Measurements from ENCODE around the gene NHSL2. TPM values are rescaled to one million over a fixed set of nuclear protein-coding genes. Genes with fewer than 3 reads are reported as not detected.
A peak's percentile ranks its signal among the peaks of the same experiment; 100 is the strongest.

Gene NHSL2
- total RNA-seq, 2 donors from 2014 or later, result 6.9 to 11.2 TPM

GRCh38 chrX:72100051-72100755 lies 189.6 kb downstream of the NHSL2 start:
- Mint-ChIP-seq H3K36me3 (ENCODE audit: low read depth) (no peaks in the 10 kb centered on the region), H3K4me3 (no peak overlapping the region), H3K9me3 (peaks cover 62% of the 10 kb centered on the region), H3K4me1 (peaks cover 25% of the 10 kb centered on the region), H3K27ac (no peak overlapping the region), H3K27me3 (ENCODE audit: insufficient read depth) (no peaks in the 10 kb centered on the region)
- Histone ChIP-seq H3K27ac (ENCODE audit: low read depth, low read length) (no peak overlapping the region), H3K36me3 (ENCODE audit: control insufficient read depth, insufficient read depth, low read length) (no peaks in the 10 kb centered on the region), H3K9ac (ENCODE audit: extremely low read depth, low read length, poor library complexity, severe bottlenecking) (no peak overlapping the region), H3K9me3 (ENCODE audit: control insufficient read depth, low read length) (no peaks in the 10 kb centered on the region), H3K27me3 (ENCODE audit: control insufficient read depth, insufficient read depth, low read length, poor library complexity, severe bottlenecking) (no peaks in the 10 kb centered on the region), H3K4me1 (ENCODE audit: control insufficient read depth, insufficient read depth, low read length) (no peaks in the 10 kb centered on the region), H3K4me3 (ENCODE audit: low read length) (no peak overlapping the region)
- TF ChIP-seq CTCF (conservative IDR thresholded peaks at IDR 0.05), result no peak
- WGBS, 2 experiments (ENCODE audit: insufficient coverage in 1 of 2, insufficient read length in 1 of 2), result 89 to 93% methylated on average over 7 to 13 of the region's 13 CpGs
- DNase-seq, result no peak

GRCh38 chrX:72100824-72101351 lies 190.2 kb downstream of the NHSL2 start:
- no peaks in the 10 kb centered on the region for H3K27me3 ChIP-seq (ENCODE audit: control insufficient read depth, insufficient read depth, low read length, poor library complexity, severe bottlenecking)
- H3K27me3 Mint-ChIP-seq (ENCODE audit: insufficient read depth), result no peaks in the 10 kb centered on the region
- no peaks in the 10 kb centered on the region for H3K9me3 ChIP-seq (ENCODE audit: control insufficient read depth, low read length)
- peaks cover 25% of the 10 kb centered on the region for H3K4me1 Mint-ChIP-seq
- no peaks in the 10 kb centered on the region for H3K36me3 Mint-ChIP-seq (ENCODE audit: low read depth)
- WGBS, 2 experiments (ENCODE audit: insufficient coverage in 1 of 2, insufficient read length in 1 of 2), result 92% methylated on average over 9 of the region's 9 CpGs; no CpG with 5 or more reads in 1 of the 2 experiments
- no peak overlapping the region for H3K4me3 Mint-ChIP-seq
- no peak overlapping the region for H3K9ac ChIP-seq (ENCODE audit: extremely low read depth, low read length, poor library complexity, severe bottlenecking)
- H3K4me3 ChIP-seq (ENCODE audit: low read length), result no peak overlapping the region
- H3K27ac Mint-ChIP-seq, result peak overlapping the region; percentile 39
- TF ChIP-seq CTCF (conservative IDR thresholded peaks at IDR 0.05), result no peak
- H3K27ac ChIP-seq (ENCODE audit: low read depth, low read length), result no peak overlapping the region
- peaks cover 65% of the 10 kb centered on the region for H3K9me3 Mint-ChIP-seq
- no peak for DNase-seq
- H3K4me1 ChIP-seq (ENCODE audit: control insufficient read depth, insufficient read depth, low read length), result no peaks in the 10 kb centered on the region
- no peaks in the 10 kb centered on the region for H3K36me3 ChIP-seq (ENCODE audit: control insufficient read depth, insufficient read depth, low read length)

GRCh38 chrX:72101597-72102037 lies 191.0 kb downstream of the NHSL2 start:
- H3K4me1 ChIP-seq (ENCODE audit: control insufficient read depth, insufficient read depth, low read length), result no peaks in the 10 kb centered on the region
- H3K27ac ChIP-seq (ENCODE audit: low read depth, low read length), result no peak overlapping the region
- Mint-ChIP-seq H3K4me3 (no peak overlapping the region), H3K27me3 (ENCODE audit: insufficient read depth) (no peaks in the 10 kb centered on the region), H3K9me3 (peaks cover 67% of the 10 kb centered on the region), H3K36me3 (ENCODE audit: low read depth) (no peaks in the 10 kb centered on the region), H3K27ac (peak overlapping the region; percentile 72), H3K4me1 (peaks cover 23% of the 10 kb centered on the region)
- no peak for TF ChIP-seq CTCF (conservative IDR thresholded peaks at IDR 0.05)
- H3K27me3 ChIP-seq (ENCODE audit: control insufficient read depth, insufficient read depth, low read length, poor library complexity, severe bottlenecking), result no peaks in the 10 kb centered on the region
- DNase-seq, result peak; percentile 76
- H3K4me3 ChIP-seq (ENCODE audit: low read length), result no peak overlapping the region
- H3K36me3 ChIP-seq (ENCODE audit: control insufficient read depth, insufficient read depth, low read length), result no peaks in the 10 kb centered on the region
- WGBS, 2 experiments (ENCODE audit: insufficient coverage in 1 of 2, insufficient read length in 1 of 2), result 20 to 51% methylated on average over 1 to 4 of the region's 4 CpGs
- H3K9me3 ChIP-seq (ENCODE audit: control insufficient read depth, low read length), result no peaks in the 10 kb centered on the region
- H3K9ac ChIP-seq (ENCODE audit: extremely low read depth, low read length, poor library complexity, severe bottlenecking), result no peak overlapping the region

Measured in endodermal cell (in vitro differentiated cells).